Measurements from ENCODE around the gene SPATA24.
"Not testable (repeated sequence)": the region's sequence is repeated elsewhere in the genome, so short reads cannot be mapped to it uniquely, and the experiment has no call there.

The SPATA24 gene

GRCh38 chr5:139354186-139354585 is 49.7 kb downstream of the SPATA24 start:
- no peak for DNase-seq (ENCODE audit: low read depth in 2 of 2, low spot score in 1 of 2)

DNA sequence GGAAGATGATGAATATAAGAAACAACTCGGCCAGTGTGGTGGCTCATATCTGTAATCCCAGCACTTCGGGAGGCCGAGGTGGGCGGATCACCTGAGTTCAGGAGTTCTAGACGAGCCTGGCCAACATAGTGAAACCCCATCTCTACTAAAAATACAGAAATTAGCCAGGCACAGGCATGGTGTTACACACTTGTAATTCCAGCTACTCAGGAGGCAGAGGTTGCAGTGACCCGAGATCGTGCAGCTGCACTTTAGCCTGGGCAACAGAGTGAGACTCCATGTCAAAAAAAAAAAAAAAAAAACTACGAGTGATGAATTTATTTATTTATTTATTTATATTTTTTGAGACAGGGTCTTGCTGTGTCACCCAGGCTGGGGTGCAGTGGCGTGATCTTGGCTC is 56.0 kb downstream of the SPATA24 start:
- DNase-seq (ENCODE audit: low read depth in 2 of 2, low spot score in 1 of 2), result not testable (repeated sequence)
